HepG2 (cell line): Measurements from ENCODE around the gene RBP2. TPM values are rescaled to one million over a fixed set of nuclear protein-coding genes. Genes with fewer than 3 reads are reported as not detected.

ENCODE experiments used
- ATAC-seq: fragments of 200-7000 bp; cut with Tn5 transposase; 3 replicates; pipeline ENCODE4 v1.9.1; 2020; ENCODE audit warnings: mild to moderate bottlenecking, moderate library complexity
- BruUV-seq: library from RNA; stranded (reverse); fragments of 400-500 nt; replicated peaks from 2 replicates; lab custom pipeline; 2021; lab: Mats Ljungman, UMichigan
- CTCF ChIA-PET: fragments of 300-600 bp; formaldehyde crosslinking; extraction: SDS; loops from one replicate; lab custom pipeline; 2021; ENCODE audit warnings: low total read pairs, inconsistent platforms, low intra/inter-chr PET ratio; lab: Yijun Ruan, JAX
- POLR2A ChIA-PET: fragments of 350-600 bp; sonication (Branson Sonifier 250); formaldehyde crosslinking; loops from one replicate; lab custom pipeline; 2020; ENCODE audit warnings: antibody characterized with exemption, inconsistent platforms; lab: Yijun Ruan, JAX
- DNase-seq: peaks from one replicate; pipeline ENCODE4 v3.0.0-alpha.2; 2015; ENCODE audit warnings: low spot score
- FAIRE-seq: peaks from 3 replicates; lab custom pipeline; 2011; peaks lifted over from hg19 to GRCh38; lab: Jason Lieb, UNC
- H2AFZ ChIP-seq: one replicate; pipeline ENCODE4 v1.6.1; 2011; ENCODE audit warnings: low read length, inconsistent platforms
- H3K27ac ChIP-seq: fragments of 300-600 bp; 3 replicates; pipeline ENCODE4 v1.8.0; 2011; ENCODE audit warnings: mixed run types, mild to moderate bottlenecking, mixed read lengths, low read length, inconsistent platforms; ENCODE audit not compliant: insufficient read depth; ENCODE audit errors: extremely low read length
- H3K27me3 ChIP-seq, 2 experiments: fragments of 200-600 bp in 1 of 2; 2 replicates in 1 of 2; 3 replicates in 1 of 2; pipeline versions ENCODE4 v1.6.0 to v1.8.0; 2011; ENCODE audit warnings: low read length in 2 of 2, mild to moderate bottlenecking in 2 of 2, moderate library complexity in 2 of 2, inconsistent platforms in 1 of 2; ENCODE audit not compliant: insufficient read depth in 2 of 2, control insufficient read depth in 1 of 2
- H3K36me3 ChIP-seq, 2 experiments: fragments of 200-600 bp in 1 of 2; replicated peaks in 1 of 2; 2 replicates in 1 of 2; 3 replicates in 1 of 2; pipeline versions ENCODE4 v1.5.1 to v1.8.0; 2011; ENCODE audit warnings: low read length in 2 of 2, inconsistent platforms in 1 of 2; ENCODE audit not compliant: insufficient read depth in 2 of 2, control insufficient read depth in 1 of 2
- H3K4me1 ChIP-seq: 2 replicates; pipeline ENCODE4 v1.5.1; 2012; ENCODE audit warnings: low read length, inconsistent platforms; ENCODE audit not compliant: insufficient read depth
- H3K4me2 ChIP-seq: 2 replicates; pipeline ENCODE4 v1.6.0; 2011; ENCODE audit warnings: low read depth, low read length, inconsistent platforms
- H3K4me3 ChIP-seq, 3 experiments: fragments of 200-600 bp in 1 of 3; sonication (generic), shearing (Covaris generic) in 1 of 3; replicated peaks in 1 of 3; 2 replicates each; pipeline ENCODE4 v1.5.1; 2011 to 2016; ENCODE audit warnings: low read length in 3 of 3, inconsistent platforms in 2 of 3, low read depth in 2 of 3, mild to moderate bottlenecking in 2 of 3, control low read depth in 1 of 3, mixed read lengths in 1 of 3; ENCODE audit not compliant: insufficient read depth in 1 of 3
- H3K79me2 ChIP-seq: one replicate; pipeline ENCODE4 v1.6.1; 2011; ENCODE audit warnings: low read length, inconsistent platforms; ENCODE audit not compliant: insufficient read depth
- H3K9ac ChIP-seq: 2 replicates; pipeline ENCODE4 v1.6.0; 2011; ENCODE audit warnings: mild to moderate bottlenecking, low read depth, low read length, inconsistent platforms; ENCODE audit not compliant: insufficient read depth
- H3K9me3 ChIP-seq: 2 replicates; pipeline ENCODE4 v1.5.1; 2012; ENCODE audit warnings: mild to moderate bottlenecking, low read length
- H4K20me1 ChIP-seq: 2 replicates; pipeline ENCODE4 v1.6.0; 2011; ENCODE audit warnings: inconsistent platforms, mild to moderate bottlenecking, low read length, moderate library complexity; ENCODE audit not compliant: insufficient read depth
- HNRNPH1 ChIP-seq: fragments of 200-400 bp; formaldehyde crosslinking; optimal IDR thresholded peaks from 2 replicates; pipeline ENCODE3; 2017; ENCODE audit warnings: mild to moderate bottlenecking, low read depth, low read length
- MAFK ChIP-seq, 2 experiments: IDR thresholded peaks in 1 of 2; conservative IDR thresholded peaks in 1 of 2; 2 replicates each; pipeline ENCODE4 v1.6.1; 2011; ENCODE audit warnings: improper control_type of control experiment in 2 of 2, low read length in 2 of 2
- MBNL3 ChIP-seq: fragments of 250-450 bp; sonication (Bioruptor Pico); conservative IDR thresholded peaks from 2 replicates; pipeline ENCODE4 v1.8.0; 2022; ENCODE audit warnings: mild to moderate bottlenecking, inconsistent platforms
- MXD1 ChIP-seq: sonication (generic); formaldehyde crosslinking; IDR thresholded peaks from 2 replicates; pipeline ENCODE4 v1.4.0; 2020; ENCODE audit warnings: mild to moderate bottlenecking, missing genetic modification reagents
- NR1H2 ChIP-seq: sonication (generic); formaldehyde crosslinking; IDR thresholded peaks from 2 replicates; pipeline ENCODE4 v1.8.1; 2022; ENCODE audit warnings: low read depth, missing genetic modification reagents, borderline replicate concordance
- TEAD2 ChIP-seq: sonication (generic); formaldehyde crosslinking; IDR thresholded peaks from 2 replicates; pipeline ENCODE4 v1.9.0; 2021; ENCODE audit warnings: missing genetic modification reagents
- ZNF574 ChIP-seq: sonication (generic); formaldehyde crosslinking; IDR thresholded peaks from 2 replicates; pipeline ENCODE4 v1.4.0; 2020; ENCODE audit warnings: missing genetic modification reagents
- WGBS: methylation state at CpG from one replicate; pipeline ENCODE4 v1.1.6; 2017; ENCODE audit warnings: low lambda C conversion rate; 5-methylcytosine and 5-hydroxymethylcytosine counted together
- in situ Hi-C: cut with HindIII; loops from 2 replicates; pipeline ENCODE4 v1.10.0; 2017; ENCODE audit warnings: low pct_unique_long_range_greater_than_20kb; ENCODE audit not compliant: extremely low pct_ligation_motif_present
- intact Hi-C: fragments of 100-400 bp; cut with micrococcal nuclease; formaldehyde crosslinking; loops from one replicate; pipeline ENCODE4 v1.10.0; 2022; ENCODE audit not compliant: unreplicated experiment
- polyA plus RNA-seq, 8 experiments: library from polyadenylated mRNA; depleted of rRNA in 3 of 8; stranded (reverse) in 7 of 8; unstranded in 1 of 8; fragments of >200 nt; fragmentation: Illumina TruSeq in 4 of 8; extraction: Trizol in 4 of 8; gene quantifications; 2 replicates each; pipeline versions ENCODE4 v1.2.1 to v1.2.3, GENCODE V29; 2011 to 2016; ENCODE audit warnings: low read depth in 4 of 8, missing spikeins in 1 of 8, mixed read lengths in 1 of 8; ENCODE audit not compliant: insufficient read depth in 1 of 8
- total RNA-seq, 5 experiments: library from RNA; depleted of rRNA; stranded (reverse); fragments of >200 nt; fragmentation: Illumina TruSeq; extraction: Trizol; gene quantifications; 2 replicates each; pipeline ENCODE4 v1.2.3, GENCODE V29; 2016; ENCODE audit warnings: low read depth in 1 of 5
- TF ChIP-seq, protein P1 (sequence below): sonication (generic); formaldehyde crosslinking; conservative IDR thresholded peaks from 2 replicates; pipeline ENCODE4 v1.4.0; 2020; ENCODE audit warnings: missing genetic modification reagents

The RBP2 gene
- total and polyA plus RNA-seq, 2 of the 13 experiments (the other 11 are each of a cell fraction or from before 2014, with no cell fraction given), result 0.17 to 2.5 TPM

DNA sequence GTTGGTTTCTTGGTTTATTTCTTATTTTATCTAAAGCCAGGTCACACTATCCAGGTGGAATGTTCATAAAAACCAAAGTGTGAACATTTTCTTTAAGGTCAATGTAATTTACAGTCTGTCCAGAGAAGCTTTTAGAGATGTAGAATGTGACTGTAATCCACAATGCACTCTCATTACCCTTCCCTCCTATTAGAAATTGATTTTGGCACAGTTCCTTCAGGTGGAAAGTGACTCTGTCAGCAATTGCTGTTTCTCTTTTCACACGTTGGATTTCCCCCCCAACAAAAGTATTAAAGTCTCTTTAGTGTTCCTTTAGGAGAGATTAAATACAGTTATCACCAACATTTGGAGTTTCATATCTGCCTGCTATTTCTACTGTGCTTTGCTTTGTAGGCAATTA is 55.3 kb downstream of the RBP2 start:
- H3K9me3 ChIP-seq, result no peaks in the 10 kb centered on the region
- no peaks in the 10 kb centered on the region for H3K79me2 ChIP-seq
- intact Hi-C loops, result no loop called here
- no peaks in the 10 kb centered on the region for H3K4me1 ChIP-seq
- POLR2A ChIA-PET, result no interaction called here
- no peaks in the 10 kb centered on the region for H3K36me3 ChIP-seq
- FAIRE-seq, result no peak
- H2AFZ ChIP-seq, result no peak overlapping the region
- no peaks in the 10 kb centered on the region for H3K27me3 ChIP-seq
- no peak overlapping the region for H3K9ac ChIP-seq
- H3K4me2 ChIP-seq, result no peak overlapping the region
- WGBS, result 29% methylated on average over 1 of the region's 1 CpG
- DNase-seq, result no peak
- H3K27ac ChIP-seq, result no peak overlapping the region
- CTCF ChIA-PET, result no interaction called here
- ATAC-seq, result no peak
- H4K20me1 ChIP-seq, result no peaks in the 10 kb centered on the region
- BruUV-seq, result no TSS peak
- no peak for TF ChIP-seq MBNL3 (CRISPR knock-in tag)
- no peak for TF ChIP-seq NR1H2 (CRISPR knock-in tag)
- TF ChIP-seq MAFK (conservative IDR thresholded peaks at IDR 0.05 in 1 of 2, IDR thresholded peaks at IDR 0.05 in 1 of 2; ENCODE audit: low read length in 2 of 2), result peak in 1 of 2 experiments; percentile 15; a peak in 1 of 4 replicates
- no peak for TF ChIP-seq HNRNPH1
- no peak for TF ChIP-seq TEAD2 (CRISPR knock-in tag)
- TF ChIP-seq ZNF574 (CRISPR knock-in tag), result no peak
- TF ChIP-seq MXD1 (CRISPR knock-in tag), result no peak
- TF ChIP-seq, protein P1, sequence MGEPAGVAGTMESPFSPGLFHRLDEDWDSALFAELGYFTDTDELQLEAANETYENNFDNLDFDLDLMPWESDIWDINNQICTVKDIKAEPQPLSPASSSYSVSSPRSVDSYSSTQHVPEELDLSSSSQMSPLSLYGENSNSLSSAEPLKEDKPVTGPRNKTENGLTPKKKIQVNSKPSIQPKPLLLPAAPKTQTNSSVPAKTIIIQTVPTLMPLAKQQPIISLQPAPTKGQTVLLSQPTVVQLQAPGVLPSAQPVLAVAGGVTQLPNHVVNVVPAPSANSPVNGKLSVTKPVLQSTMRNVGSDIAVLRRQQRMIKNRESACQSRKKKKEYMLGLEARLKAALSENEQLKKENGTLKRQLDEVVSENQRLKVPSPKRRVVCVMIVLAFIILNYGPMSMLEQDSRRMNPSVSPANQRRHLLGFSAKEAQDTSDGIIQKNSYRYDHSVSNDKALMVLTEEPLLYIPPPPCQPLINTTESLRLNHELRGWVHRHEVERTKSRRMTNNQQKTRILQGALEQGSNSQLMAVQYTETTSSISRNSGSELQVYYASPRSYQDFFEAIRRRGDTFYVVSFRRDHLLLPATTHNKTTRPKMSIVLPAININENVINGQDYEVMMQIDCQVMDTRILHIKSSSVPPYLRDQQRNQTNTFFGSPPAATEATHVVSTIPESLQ (CRISPR knock-in tag), result no peak
- in situ Hi-C loops, result no loop called here
- no peak overlapping the region for H3K4me3 ChIP-seq
